Adrenal gland (tissue), 12 donors: ENCODE results near the gene RUFY1. TPM values are rescaled to one million over a fixed set of nuclear protein-coding genes. Genes with fewer than 3 reads are reported as not detected.

Experiments used
- DNase-seq, 7 donors: peaks; one replicate each; pipeline ENCODE4 v3.0.0-alpha.2; 2019 to 2020
- H3K27ac ChIP-seq, 5 donors: fragments of 200-600 bp; sonication (generic) in 4 of 5; 1 replicate in 3 of 5; 2 replicates in 2 of 5; pipeline versions ENCODE4 v1.5.1 to v1.8.0; 2016 to 2020; ENCODE audit warnings: mild to moderate bottlenecking in 1 of 5
- H3K27me3 ChIP-seq: fragments of 200-600 bp; 2 replicates; pipeline ENCODE4 v1.8.0; 2021
- H3K36me3 ChIP-seq, 2 donors: fragments of 200-600 bp; replicated peaks in 1 of 2; 1 replicate in 1 of 2; 2 replicates in 1 of 2; pipeline versions ENCODE4 v1.5.1 to v1.8.0; 2018 to 2022
- H3K4me1 ChIP-seq, 2 donors: fragments of 200-600 bp; replicated peaks in 1 of 2; 1 replicate in 1 of 2; 2 replicates in 1 of 2; pipeline versions ENCODE4 v1.5.1 to v1.8.0; 2018 to 2021
- H3K4me3 ChIP-seq, 4 donors: fragments of 200-600 bp; sonication (generic) in 3 of 4; one replicate each; pipeline ENCODE4 v1.5.1; 2016 to 2018
- H3K9me3 ChIP-seq, 3 donors: fragments of 200-600 bp; sonication (generic) in 1 of 3; replicated peaks in 1 of 3; 1 replicate in 2 of 3; 2 replicates in 1 of 3; pipeline versions ENCODE4 v1.5.1 to v1.8.0; 2016 to 2021
- POLR2A ChIP-seq, 2 donors: fragments of 450-650 bp; IDR thresholded peaks; one replicate each; pipeline ENCODE4 v1.6.1; 2017; ENCODE audit warnings: antibody characterized with exemption in 2 of 2, mild to moderate bottlenecking in 2 of 2, moderate library complexity in 1 of 2
- WGBS, 4 donors: extraction: QIAGEN DNeasy Blood & Tissue Kit in 2 of 4; methylation state at CpG; one replicate each; pipeline versions ENCODE4 v1.1.5 to v1.1.7; 2013 to 2017; 5-methylcytosine and 5-hydroxymethylcytosine counted together
- intact Hi-C, 2 donors: fragments of 100-400 bp; cut with DNase I; formaldehyde crosslinking; loops; one replicate each; pipeline versions ENCODE4 v1.14.1 to v1.15.0; 2022 to 2023
- polyA plus RNA-seq, 3 donors: library from polyadenylated mRNA; stranded (reverse); fragments of 200-250 nt in 2 of 3; fragments of 350-450 nt in 1 of 3; fragmentation: Illumina TruSeq in 1 of 3; extraction: RNeasy Lipid Tissue Mini Kit (QIAGEN cat#74804) in 1 of 3; gene quantifications; one replicate each; pipeline ENCODE4 v1.2.3, GENCODE V29; 2013 to 2014
- total RNA-seq, 9 donors: library from RNA; depleted of rRNA in 4 of 9; stranded (reverse); fragments of >200 nt in 4 of 9; fragments of 120-200 nt in 1 of 9; fragmentation: NEBNext Ultra II Directional in 1 of 9; extraction: Animal tissue kit (Norgen Biotek cat#: 25700) in 1 of 9; gene quantifications; one replicate each; pipeline versions ENCODE4 v1.1.0 to v1.2.4, GENCODE V29; 2013 to 2023
- TF ChIP-seq, protein P1 (sequence below), 6 experiments: fragments of 450-650 bp in 4 of 6; fragments of 200-600 bp in 2 of 6; sonication (generic) in 1 of 6; IDR thresholded peaks; 1 replicate in 5 of 6; 2 replicates in 1 of 6; pipeline versions ENCODE4 v1.5.1 to v1.8.0; 2016 to 2021; ENCODE audit warnings: antibody characterized with exemption in 6 of 6, mild to moderate bottlenecking in 2 of 6, moderate library complexity in 1 of 6
- donor health status: healthy with polysubstance abuse.
- donor health status: Bipolar disorder and iron deficiency.
- donor health status: DM: yes; HTN: yes; CAD: no.
- donor health status: DM: no; HTN: no; CAD: no.
- donor health status: DM: no; HTN: no; CAD: no.
- donor health status: DM: yes; HTN: yes; CAD: no.

The RUFY1 gene
- total and polyA plus RNA-seq, 12 donors = 43.7 to 83.9 (median 56.7) TPM

DNA sequence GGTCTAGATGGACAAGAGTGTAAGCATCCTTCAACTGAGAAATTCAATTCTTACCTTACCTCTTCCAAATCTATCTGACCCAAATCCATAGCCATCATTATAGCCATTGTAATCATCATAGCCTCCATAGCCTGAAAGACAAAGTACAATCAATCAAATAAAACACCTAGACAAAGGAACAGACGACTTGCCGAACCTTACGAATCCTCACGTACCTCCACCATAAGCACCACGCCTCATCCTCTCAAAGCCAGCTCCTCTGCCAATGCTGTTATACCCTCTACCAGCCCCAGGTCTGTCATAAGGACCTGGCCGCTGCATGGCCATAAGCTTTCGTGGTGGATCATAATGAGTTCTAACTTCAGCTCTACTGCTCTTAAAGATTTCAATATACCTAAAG lies 67.6 kb downstream of the RUFY1 start:
- peaks cover 27 to 80% of the 10 kb centered on the region in 2 donors for H3K4me1 ChIP-seq
- H3K36me3 ChIP-seq = peaks cover 0 to 96% of the 10 kb centered on the region in 2 donors

GRCh38 chr5:179618923-179619554 lies 68.7 kb downstream of the RUFY1 start:
- TF ChIP-seq POLR2A (IDR thresholded peaks at IDR 0.05) = no peak
- TF ChIP-seq, protein P1, sequence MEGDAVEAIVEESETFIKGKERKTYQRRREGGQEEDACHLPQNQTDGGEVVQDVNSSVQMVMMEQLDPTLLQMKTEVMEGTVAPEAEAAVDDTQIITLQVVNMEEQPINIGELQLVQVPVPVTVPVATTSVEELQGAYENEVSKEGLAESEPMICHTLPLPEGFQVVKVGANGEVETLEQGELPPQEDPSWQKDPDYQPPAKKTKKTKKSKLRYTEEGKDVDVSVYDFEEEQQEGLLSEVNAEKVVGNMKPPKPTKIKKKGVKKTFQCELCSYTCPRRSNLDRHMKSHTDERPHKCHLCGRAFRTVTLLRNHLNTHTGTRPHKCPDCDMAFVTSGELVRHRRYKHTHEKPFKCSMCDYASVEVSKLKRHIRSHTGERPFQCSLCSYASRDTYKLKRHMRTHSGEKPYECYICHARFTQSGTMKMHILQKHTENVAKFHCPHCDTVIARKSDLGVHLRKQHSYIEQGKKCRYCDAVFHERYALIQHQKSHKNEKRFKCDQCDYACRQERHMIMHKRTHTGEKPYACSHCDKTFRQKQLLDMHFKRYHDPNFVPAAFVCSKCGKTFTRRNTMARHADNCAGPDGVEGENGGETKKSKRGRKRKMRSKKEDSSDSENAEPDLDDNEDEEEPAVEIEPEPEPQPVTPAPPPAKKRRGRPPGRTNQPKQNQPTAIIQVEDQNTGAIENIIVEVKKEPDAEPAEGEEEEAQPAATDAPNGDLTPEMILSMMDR (IDR thresholded peaks at IDR 0.05) = no peak
- intact Hi-C loops = no loop called here
- no peaks in the 10 kb centered on the region for H3K27me3 ChIP-seq
- WGBS, 4 donors = 10 to 20% (median 11%) methylated on average over 6 of the region's 6 CpGs
- peaks cover 27 to 72% of the 10 kb centered on the region in 2 donors for H3K4me1 ChIP-seq
- peak overlapping the region in 1 of 4 donors; percentile 98 for H3K4me3 ChIP-seq
- DNase-seq = peak in 1 of 7 donors; percentile 31
- H3K27ac ChIP-seq = no peak overlapping the region
- peaks cover 0 to 85% of the 10 kb centered on the region in 2 donors for H3K36me3 ChIP-seq
- no peaks in the 10 kb centered on the region for H3K9me3 ChIP-seq

More for the DNA sequence above, 67.6 kb downstream of the RUFY1 start:
- DNase-seq = no peak
- 55 to 76% (median 62%) methylated on average over 7 of the region's 7 CpGs for WGBS, 4 donors
- intact Hi-C loops = no loop called here
- peak overlapping the region in 2 of 5 donors; percentile 18 to 33 for H3K27ac ChIP-seq
- no peak overlapping the region for H3K4me3 ChIP-seq
- no peaks in the 10 kb centered on the region for H3K9me3 ChIP-seq
- TF ChIP-seq POLR2A (IDR thresholded peaks at IDR 0.05) = no peak
- TF ChIP-seq, protein P1 (IDR thresholded peaks at IDR 0.05) = no peak
- no peaks in the 10 kb centered on the region for H3K27me3 ChIP-seq

DNA sequence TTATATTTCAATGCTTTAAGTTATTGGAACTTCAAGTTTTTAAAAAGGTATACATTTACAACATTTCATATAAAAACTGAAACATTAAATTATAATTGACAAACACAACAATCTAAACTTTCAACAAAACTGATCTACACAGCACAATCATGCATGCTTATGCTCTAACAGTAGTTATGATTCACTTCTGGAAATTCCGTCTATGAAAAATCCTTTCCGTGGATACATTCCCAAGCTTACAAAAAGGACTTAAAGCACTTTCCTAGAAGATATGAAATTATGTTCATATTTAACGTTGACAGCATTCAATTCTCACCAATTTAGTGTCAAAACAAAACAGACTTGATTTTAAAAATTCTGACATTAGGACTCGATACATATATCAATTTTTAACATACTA lies 69.4 kb downstream of the RUFY1 start:
- Histone ChIP-seq H3K4me3 (peak overlapping the region in 1 of 4 donors; percentile 98), H3K9me3 (no peaks in the 10 kb centered on the region), H3K27me3 (no peaks in the 10 kb centered on the region), H3K27ac (peak overlapping the region in 1 of 5 donors; percentile 100), H3K4me1 (peaks cover 33 to 79% of the 10 kb centered on the region in 2 donors), H3K36me3 (peaks cover 0 to 77% of the 10 kb centered on the region in 2 donors)
- intact Hi-C loops = no loop called here
- WGBS, 4 donors = 6 to 10% (median 9%) methylated on average over 4 of the region's 4 CpGs
- DNase-seq = no peak
- no peak for TF ChIP-seq POLR2A (IDR thresholded peaks at IDR 0.05)
- TF ChIP-seq, protein P1 (IDR thresholded peaks at IDR 0.05) = no peak

DNA sequence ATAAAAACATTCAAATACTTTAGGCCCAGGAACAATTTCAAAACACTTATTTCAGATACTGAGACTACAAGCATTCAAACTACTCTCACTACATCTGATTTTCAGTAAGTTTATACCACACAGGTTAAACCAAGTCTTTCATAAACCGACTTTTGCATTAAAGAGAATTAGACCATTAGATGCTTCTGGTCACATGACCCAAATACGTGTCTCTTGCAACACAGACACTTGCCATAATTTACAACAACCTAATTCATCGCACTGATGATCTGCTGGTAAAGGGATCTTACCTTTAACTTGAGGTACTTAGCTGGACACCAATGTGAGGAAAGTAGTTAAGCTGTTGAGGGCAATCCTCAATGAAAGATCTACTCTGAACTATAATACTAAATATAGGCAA lies 69.9 kb downstream of the RUFY1 start:
- peaks cover 0 to 72% of the 10 kb centered on the region in 2 donors for H3K36me3 ChIP-seq
- TF ChIP-seq, protein P1 (IDR thresholded peaks at IDR 0.05) = no peak
- TF ChIP-seq POLR2A (IDR thresholded peaks at IDR 0.05) = no peak
- WGBS, 4 donors = 0 to 2% (median 0%) methylated on average over 3 of the region's 3 CpGs
- H3K9me3 ChIP-seq = no peaks in the 10 kb centered on the region
- peak overlapping the region in 2 of 4 donors; percentile 2 to 98 for H3K4me3 ChIP-seq
- intact Hi-C loops = no loop called here
- H3K27ac ChIP-seq = peak overlapping the region in 2 of 5 donors; percentile 54 to 100
- H3K4me1 ChIP-seq = peaks cover 33 to 78% of the 10 kb centered on the region in 2 donors
- DNase-seq = no peak
- H3K27me3 ChIP-seq = no peaks in the 10 kb centered on the region
